Prostate gland (tissue), 2 donors: Measurements from ENCODE around the gene NOXA1.

ENCODE experiments used
- POLR2A ChIP-seq: fragments of 450-650 bp; IDR thresholded peaks from one replicate; pipeline ENCODE4 v1.6.1; 2016; ENCODE audit warnings: antibody characterized with exemption, mild to moderate bottlenecking
- POLR2AphosphoS5 ChIP-seq: sonication (generic); formaldehyde crosslinking; IDR thresholded peaks from one replicate; pipeline ENCODE4 v1.6.1; 2017; ENCODE audit warnings: antibody characterized with exemption
- TF ChIP-seq, protein P1 (sequence below), 4 experiments: fragments of 200-600 bp in 2 of 4; fragments of 450-650 bp in 2 of 4; sonication (generic) in 2 of 4; IDR thresholded peaks; 1 replicate in 3 of 4; 2 replicates in 1 of 4; pipeline ENCODE4 v1.5.1; 2016 to 2019; ENCODE audit warnings: antibody characterized with exemption in 4 of 4, mild to moderate bottlenecking in 2 of 4, moderate library complexity in 2 of 4

GRCh38 chr9:137482094-137482781, 59.0 kb downstream of the NOXA1 start:
- TF ChIP-seq, protein P1, sequence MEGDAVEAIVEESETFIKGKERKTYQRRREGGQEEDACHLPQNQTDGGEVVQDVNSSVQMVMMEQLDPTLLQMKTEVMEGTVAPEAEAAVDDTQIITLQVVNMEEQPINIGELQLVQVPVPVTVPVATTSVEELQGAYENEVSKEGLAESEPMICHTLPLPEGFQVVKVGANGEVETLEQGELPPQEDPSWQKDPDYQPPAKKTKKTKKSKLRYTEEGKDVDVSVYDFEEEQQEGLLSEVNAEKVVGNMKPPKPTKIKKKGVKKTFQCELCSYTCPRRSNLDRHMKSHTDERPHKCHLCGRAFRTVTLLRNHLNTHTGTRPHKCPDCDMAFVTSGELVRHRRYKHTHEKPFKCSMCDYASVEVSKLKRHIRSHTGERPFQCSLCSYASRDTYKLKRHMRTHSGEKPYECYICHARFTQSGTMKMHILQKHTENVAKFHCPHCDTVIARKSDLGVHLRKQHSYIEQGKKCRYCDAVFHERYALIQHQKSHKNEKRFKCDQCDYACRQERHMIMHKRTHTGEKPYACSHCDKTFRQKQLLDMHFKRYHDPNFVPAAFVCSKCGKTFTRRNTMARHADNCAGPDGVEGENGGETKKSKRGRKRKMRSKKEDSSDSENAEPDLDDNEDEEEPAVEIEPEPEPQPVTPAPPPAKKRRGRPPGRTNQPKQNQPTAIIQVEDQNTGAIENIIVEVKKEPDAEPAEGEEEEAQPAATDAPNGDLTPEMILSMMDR (IDR thresholded peaks at IDR 0.05), result no peak
- no peak for TF ChIP-seq POLR2A
- TF ChIP-seq POLR2AphosphoS5, result peak; percentile 96
